Uterus (tissue), 2 donors: ENCODE data around the gene BCAN.

ENCODE experiments used
- POLR2A ChIP-seq, 2 donors: fragments of 450-650 bp; IDR thresholded peaks; one replicate each; pipeline ENCODE4 v1.6.1; 2016; ENCODE audit warnings: antibody characterized with exemption in 2 of 2, mild to moderate bottlenecking in 1 of 2, moderate library complexity in 1 of 2
- TF ChIP-seq, protein P1 (sequence below), 4 experiments: fragments of 200-600 bp in 2 of 4; fragments of 450-650 bp in 2 of 4; sonication (generic) in 2 of 4; IDR thresholded peaks; one replicate each; pipeline ENCODE4 v1.5.1; 2016 to 2019; ENCODE audit warnings: antibody characterized with exemption in 4 of 4, mild to moderate bottlenecking in 2 of 4, moderate library complexity in 1 of 4

DNA sequence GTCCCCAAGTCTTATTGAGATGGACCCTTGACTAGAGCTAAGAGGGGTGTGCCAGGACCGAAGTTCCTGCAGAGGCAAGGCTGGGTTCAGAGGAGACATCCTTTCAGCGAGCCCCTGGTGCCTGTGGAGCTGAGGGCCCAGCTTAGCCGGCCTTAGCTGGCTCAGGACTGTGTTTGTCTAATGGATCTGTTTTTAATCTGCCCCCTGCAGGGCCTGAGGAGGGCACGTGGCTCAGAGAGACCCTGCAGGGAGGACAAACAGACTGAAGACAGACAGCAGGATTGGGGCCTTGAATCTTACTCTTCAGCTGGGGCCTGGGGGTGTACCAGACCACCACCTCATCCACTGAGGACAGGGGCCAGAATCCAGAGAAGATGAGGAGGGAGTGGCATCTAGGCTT lies 61.8 kb downstream of the BCAN start:
- TF ChIP-seq, protein P1, sequence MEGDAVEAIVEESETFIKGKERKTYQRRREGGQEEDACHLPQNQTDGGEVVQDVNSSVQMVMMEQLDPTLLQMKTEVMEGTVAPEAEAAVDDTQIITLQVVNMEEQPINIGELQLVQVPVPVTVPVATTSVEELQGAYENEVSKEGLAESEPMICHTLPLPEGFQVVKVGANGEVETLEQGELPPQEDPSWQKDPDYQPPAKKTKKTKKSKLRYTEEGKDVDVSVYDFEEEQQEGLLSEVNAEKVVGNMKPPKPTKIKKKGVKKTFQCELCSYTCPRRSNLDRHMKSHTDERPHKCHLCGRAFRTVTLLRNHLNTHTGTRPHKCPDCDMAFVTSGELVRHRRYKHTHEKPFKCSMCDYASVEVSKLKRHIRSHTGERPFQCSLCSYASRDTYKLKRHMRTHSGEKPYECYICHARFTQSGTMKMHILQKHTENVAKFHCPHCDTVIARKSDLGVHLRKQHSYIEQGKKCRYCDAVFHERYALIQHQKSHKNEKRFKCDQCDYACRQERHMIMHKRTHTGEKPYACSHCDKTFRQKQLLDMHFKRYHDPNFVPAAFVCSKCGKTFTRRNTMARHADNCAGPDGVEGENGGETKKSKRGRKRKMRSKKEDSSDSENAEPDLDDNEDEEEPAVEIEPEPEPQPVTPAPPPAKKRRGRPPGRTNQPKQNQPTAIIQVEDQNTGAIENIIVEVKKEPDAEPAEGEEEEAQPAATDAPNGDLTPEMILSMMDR (IDR thresholded peaks at IDR 0.05): no peak
- no peak for TF ChIP-seq POLR2A (IDR thresholded peaks at IDR 0.05)
